GM18861 (cell line): Measurements from ENCODE around the gene TASP1.
"Not testable (repeated sequence)": the region's sequence is repeated elsewhere in the genome, so short reads cannot be mapped to it uniquely, and the experiment has no call there.

ENCODE experiments used
- ATAC-seq: cut with Tn5 transposase; IDR thresholded peaks from one replicate; pipeline ENCODE4 v1.9.1; 2021; ENCODE audit not compliant: unreplicated experiment

Gene TASP1

DNA sequence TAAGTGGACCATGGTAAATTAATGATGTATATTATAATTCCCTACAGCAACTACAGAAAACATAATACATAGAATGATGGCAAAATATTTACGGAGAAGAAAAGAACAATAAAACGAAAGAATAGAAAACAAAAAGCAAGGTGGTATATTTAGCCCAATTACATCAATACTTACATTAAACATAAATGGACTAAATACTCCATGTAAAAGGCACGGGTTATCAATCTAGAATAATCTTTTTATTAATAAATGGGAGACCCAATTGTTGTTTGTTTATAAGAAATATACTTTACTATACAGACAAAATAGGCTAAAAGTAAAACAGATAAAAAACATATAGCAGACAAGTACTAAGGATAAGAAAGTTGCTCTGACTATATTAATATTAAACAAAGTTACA is 137.2 kb downstream of the TASP1 start:
- ATAC-seq = no peak

DNA sequence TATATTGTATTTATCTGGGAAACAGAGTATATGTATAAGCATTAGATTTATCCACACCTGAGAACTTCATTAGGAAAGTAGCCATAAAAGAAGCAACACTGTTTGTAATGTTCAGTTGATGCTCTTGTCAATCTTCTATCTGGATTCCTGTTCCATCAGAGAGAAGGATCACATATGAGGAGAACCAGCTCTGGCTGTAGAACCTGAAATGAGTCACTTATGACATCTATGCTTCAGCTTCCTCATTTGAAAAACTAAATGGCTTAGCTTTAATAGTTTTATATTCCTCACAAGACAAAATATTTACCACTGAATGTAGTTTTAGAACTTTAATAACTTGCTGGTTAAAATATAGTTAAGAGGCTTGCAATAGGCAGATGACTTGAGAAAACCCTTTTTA is 144.7 kb downstream of the TASP1 start:
- ATAC-seq = no peak

DNA sequence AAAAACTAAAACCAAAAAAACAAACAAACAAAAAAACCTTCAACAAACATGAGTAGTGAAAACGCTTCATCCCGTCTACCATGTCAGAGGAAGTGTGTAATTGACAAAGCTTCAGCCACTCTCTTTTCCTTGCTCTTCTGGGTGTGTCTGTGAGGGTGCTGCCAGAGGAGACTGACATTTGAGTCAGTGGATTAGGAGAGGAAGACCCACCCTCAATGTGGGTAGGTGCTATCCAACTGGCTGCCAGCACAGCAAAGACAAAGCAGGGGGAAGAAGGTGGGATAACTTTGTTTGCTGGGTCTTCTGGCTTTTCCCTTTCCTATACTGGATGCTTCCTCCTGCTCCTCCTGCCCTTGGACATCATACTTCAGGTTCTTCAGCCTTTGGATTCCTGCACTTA is 145.6 kb downstream of the TASP1 start:
- ATAC-seq = no peak

DNA sequence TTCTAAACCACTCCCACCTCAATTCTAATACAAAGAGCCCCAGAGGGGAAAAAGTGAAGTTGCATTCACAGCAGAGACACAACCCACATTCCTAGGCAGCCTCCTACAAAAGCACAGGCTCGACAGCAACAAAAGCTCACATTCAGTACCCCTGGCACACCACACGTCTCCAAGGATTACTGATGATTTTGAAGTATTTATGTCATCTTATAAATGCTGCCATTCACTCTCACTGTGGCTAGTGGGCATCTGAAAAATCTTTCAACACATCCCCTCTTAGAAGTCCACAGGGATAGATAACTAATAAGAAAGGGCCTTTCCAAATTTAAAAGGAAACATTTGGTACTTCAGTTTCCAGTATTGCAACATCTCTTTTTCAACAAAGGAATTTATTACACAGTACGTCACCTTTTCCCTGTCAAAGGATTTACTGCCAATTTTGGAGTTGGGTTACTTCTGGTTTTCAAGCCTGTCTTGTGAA is 146.7 kb downstream of the TASP1 start:
- no peak for ATAC-seq

DNA sequence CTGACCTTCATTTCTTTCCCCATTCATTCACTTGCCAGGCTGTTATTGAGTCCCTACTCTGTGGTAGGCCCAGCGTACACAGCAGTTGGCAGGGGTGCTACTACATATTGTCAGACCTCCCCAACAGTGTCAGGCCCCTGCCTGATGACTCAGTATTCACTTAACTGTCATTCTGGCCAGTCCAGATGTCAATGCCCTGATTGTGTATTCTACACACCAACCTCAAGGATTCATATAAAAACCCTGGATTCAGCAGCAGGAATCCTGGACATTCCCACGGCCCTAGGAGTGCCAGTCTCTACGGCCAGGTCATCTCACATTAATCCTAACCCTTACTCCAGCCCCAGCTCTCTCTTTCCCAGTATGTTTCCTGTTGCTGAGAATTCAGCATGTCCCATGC is 151.5 kb downstream of the TASP1 start:
- no peak for ATAC-seq

DNA sequence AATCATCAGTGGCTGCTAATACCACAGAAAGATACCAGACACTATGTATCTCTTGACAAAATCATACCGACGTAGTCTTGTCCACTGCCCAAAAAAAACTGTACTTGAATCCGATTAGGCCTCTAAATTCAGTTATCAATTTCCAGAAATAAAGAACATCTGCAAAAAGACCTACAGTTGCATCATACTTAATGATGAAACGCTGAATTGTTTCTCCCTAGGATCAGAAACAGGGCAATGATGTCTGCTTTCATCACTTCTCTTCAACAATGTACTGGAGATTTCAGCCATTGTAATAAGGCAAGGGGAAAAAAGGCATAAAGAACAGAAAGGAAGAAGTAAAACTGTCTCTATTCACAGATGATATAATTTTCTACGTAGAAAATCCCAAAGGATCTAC is 152.0 kb downstream of the TASP1 start:
- ATAC-seq = no peak

DNA sequence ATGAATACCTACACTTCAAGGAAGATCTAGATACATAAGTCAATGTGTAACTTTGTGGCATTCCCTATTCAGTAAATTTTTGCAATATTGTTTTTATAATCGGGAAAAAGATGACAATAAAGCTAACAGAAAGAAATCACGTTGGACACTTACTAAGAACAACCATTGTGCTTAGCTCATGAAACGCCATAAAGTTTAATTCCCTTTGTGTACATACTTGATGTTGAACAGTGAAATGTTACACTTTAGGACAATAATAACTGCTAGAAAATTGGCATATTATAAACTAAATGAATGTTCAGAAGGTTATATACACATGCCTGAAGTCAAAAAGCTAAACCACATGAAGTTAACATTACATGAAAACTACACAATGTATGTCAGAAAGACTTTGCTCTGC is 153.2 kb downstream of the TASP1 start:
- ATAC-seq = no peak

DNA sequence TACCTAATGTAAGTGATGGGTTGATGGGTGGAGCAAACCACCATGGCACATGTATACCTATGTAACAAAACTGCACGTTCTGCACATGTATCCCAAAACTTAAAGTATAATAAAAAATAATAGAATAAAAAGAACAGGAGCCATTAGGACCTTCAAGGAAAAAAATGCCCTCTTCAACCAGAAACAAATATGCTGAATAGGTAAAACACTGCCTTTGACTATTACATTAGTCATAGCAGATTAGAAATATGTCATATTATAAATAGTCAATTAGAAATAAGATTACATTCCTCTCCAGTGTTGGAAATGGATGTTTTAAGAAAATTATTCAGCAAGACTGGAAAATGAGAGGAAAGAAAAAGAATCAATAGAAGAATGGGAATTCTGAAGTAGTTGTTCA is 153.7 kb downstream of the TASP1 start:
- not testable (repeated sequence) for ATAC-seq

DNA sequence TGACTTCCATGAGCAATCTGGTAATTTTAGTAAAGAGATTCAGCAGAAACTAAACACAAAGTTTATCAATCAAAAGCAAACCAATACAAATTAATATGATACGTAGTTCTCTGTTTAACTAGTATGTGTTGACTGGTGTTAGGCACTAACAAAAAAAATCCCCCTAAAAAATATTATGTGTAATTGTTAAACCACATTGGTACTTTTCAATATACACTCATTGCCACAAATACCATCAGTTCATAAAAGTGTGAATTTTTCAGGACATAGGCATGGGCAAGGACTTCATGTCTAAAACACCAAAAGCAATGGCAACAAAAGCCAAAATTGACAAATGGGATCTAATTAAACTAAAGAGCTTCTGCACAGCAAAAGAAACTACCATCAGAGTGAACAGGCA is 155.3 kb downstream of the TASP1 start:
- ATAC-seq = not testable (repeated sequence)

DNA sequence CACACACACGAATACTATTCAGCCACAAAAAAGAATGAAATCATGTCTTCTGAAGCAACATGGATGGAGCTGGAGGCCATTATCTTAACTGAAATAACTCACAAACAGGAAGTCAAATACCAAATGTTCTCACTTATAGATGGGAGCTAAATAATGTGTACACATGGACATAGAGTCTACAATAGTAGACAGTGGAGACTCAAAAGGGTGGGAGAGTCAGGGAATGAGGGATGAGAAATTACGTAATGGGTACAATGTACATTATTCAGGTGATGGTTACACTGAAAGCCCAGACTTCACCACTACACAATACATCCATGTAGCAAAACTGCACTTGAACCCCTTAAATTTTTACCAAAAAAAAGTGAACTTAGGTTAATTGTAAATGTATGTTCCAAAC is 160.4 kb downstream of the TASP1 start:
- ATAC-seq = no peak

DNA sequence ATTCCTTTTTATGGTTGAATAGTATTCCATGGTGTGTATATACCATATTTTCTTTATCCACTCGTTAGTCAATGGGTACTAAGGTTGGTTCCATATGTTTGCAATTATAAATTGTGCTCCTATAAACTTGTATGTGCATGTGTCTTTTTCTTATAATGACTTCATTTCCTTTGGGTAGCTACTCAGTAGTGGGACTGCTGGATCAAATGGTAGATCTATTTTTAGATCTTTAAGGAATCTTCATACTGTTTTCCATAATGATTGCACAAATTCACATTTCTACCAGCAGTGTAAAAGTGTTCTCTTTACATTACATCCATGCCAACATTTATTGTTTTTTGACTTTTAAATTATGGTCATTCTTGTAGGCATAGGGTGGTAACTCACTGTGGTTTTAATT is 164.3 kb downstream of the TASP1 start:
- no peak for ATAC-seq

DNA sequence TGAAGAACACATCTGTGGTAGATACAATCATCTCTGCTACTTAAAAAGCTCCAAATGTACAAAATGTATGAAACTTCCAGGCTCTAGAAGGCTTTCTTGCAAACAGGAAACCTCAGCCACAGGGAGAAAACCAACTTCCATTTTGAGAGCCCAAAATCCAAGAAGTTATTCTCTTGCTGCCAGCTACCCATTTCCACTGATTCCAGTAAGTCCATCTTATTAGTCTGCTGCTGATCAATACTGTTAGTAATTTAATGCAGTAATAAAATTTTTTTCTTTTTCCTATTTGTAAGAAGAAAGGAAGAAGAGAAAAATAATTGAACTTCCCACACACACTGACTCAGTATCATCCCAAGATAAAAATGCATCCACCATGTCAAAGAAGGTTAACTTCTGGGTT is 169.5 kb downstream of the TASP1 start:
- no peak for ATAC-seq

DNA sequence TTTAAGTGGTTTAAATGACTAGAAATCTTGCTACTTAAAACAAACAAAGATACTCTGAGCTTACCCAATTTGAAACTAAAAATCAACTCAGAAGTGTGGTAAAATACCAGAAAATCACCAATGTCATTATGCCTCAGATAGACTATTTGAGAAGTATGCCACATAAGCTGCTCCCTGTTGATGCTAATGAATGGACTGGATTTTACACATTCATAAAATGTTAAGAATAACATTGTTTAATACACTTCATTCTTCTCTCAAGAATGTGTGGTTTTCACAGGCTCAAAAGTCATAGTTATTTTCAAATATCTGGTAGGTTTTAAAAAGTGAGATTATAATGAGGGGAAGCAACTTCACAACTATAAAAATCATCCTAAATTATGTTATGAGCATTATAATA is 170.6 kb downstream of the TASP1 start:
- no peak for ATAC-seq

DNA sequence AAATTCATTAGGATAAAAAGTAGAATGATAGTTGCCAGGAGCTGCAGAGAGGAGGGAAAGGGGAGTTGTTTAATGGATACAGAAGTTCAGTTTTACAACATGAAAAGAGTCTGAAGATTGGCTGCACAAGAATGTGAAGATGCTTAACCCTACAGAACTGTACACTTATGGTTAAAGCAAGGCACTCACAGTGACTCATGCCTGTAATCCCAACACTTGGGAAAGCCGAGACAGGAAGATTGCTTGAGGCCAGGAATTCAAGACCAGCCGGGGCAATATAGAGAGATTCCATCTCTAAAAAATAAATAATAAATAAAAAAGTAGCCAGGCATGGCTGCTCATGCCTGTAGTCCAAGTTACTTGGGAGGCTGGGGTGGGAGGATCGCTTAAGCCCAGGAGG is 174.0 kb downstream of the TASP1 start:
- ATAC-seq = no peak

DNA sequence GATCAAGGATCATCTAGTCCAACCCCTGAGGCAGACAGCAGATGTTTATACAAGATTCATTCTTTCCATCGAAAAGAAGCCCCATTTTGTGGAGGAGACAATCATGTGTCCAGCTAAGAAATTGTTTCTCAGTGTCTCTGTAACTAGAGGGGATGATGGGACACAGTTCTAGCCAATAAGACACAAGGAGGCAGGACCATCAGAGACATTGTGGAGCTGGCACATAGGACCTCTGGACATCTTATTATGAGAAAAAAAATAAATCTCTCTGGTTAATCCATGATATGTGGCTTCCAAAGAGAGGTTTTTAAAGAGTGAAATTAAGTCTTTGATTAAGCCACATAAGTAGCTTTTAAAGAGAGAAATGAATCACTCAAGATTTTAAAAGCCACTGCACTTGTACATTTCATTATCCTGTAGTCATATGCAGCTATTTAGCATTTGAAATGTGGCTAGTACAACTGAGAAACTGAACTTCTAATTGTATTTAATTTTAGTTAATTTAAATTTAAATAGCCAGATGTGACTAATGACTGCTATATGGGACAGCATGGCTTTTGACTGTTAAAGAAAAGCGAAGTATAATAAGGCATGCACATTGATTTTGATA is 176.8 kb downstream of the TASP1 start:
- no peak for ATAC-seq

DNA sequence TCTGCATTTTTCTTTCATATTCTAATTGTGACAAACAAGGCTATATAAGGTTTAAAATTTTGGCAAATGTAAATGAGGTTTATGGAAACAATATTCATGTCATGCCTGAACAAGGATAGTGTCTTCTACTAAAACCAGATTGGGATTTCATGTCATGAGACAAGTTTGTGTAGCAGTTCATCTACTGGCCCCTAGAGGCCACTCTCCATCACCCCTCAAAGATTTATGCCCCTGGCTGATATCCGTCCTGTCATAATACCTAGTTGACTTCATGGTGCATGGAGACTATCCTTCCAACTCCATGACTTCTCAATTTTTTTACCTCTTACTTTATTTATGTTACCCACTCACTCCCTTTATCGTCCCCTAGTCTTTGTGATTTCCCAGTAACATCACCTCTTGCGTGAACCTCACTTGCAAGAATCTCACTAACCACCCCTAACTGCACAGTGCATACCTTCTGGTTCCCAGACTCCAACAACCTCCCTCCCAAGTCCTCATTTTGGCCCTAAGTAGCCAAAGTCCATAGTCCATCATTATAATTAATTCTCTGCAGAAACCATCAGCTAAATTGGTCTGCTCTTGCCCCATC is 179.8 kb downstream of the TASP1 start:
- peak; percentile 86 for ATAC-seq

DNA sequence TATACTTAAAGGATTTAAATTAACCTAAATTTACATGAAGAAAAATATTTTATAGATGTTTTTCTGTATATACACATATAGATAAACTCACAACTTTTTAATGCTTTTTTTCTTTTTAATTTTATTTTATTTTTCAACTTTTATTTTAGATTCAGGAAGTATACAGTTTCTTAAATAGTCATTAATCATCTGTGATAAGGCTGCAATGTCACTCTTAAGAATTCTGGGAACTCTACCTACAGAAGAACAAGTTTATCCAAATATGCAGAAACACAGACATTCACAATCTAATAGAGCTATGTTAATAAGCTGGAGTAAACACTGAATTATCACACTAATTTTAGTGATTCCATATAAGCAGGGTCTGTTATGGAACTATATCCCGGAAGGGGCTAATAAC is 181.2 kb downstream of the TASP1 start:
- ATAC-seq = no peak

DNA sequence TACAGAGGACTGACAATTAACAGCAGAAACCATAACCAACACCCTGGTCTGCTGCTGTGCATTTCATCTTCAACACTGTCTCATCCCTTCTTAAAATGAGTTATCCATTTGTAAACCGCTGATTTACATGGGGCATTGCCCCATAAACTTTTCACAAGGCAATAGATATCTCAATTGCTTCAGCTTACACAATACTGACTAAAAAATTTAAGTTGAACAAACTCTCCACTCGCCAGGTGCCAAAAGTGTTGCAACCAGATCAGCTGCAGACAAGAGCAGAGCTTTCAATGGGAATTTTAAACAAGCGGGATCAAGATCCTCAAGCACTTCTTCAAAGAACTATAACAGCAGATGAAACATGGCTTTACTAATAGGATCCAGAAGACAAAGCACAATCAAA is 183.0 kb downstream of the TASP1 start:
- no peak for ATAC-seq

DNA sequence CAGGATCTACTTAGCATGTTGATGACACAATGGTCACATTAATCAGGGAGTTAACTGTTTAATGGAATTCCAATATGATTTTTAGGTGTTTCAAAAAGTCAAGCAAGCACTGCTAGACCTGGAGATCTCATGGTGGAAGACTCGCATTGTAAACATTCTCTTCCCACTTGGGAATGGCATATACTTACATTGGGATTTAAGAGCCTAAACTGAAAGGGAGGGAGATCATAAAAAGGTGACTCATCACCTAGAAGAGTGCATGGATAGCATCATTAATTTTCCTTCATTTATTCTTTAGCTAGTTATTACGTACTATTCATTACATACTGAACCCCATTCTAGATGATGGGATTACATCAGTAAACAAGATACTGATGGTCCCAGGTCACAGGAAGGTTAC is 185.4 kb downstream of the TASP1 start:
- ATAC-seq = no peak

DNA sequence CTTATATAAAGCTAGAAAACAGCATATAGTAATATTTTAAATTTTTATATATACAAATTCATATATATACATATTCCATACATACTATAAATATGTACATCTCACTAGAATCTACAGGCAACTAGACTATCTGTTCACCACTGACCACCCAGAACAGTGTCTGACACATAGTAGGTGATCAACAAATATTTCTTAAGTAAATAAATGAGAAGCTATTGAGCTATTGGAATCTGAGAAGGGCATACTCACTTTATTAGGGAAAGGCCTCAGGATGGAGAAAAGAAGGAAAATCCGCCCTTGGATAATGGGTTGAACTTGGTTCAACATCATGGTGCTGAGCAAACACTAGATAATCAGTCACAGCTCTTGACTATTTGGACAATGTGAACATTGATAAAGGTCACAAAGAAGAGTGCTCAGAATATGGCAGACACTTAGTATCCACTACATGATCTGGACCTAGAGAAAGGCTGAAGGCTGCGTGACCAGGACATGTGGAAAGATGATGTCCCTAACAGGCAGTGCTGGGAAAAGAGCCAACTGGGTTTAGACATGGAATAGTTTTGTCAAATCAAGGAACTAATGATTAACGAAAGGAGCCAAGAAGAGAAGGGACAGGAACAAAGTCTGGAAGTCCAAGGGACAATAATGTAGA is 186.1 kb downstream of the TASP1 start:
- no peak for ATAC-seq

DNA sequence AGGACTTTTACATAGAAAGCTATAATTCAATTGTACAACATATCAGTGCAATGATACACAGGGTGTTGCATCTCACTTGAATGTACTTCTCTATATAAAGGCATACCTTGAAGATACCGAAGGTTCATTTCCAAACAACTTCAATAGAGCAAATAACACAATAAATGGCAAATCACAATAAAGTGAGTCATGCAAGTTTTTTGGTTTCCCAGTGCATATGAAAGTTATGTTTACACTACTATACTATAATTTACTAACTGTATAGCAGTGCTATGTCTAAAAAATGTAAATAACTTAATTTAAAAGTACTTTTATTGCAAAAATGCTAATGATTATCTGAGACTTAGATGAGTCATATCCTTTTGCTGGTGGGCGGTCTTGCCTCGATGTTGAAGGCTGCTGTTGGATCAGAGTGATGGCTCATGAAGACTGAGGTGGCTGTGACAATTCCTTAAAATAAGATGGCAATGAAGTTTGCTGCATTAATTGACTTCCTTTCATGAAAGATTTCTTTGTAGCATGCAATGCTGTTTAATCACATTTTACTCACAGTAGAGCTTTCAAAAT is 188.8 kb downstream of the TASP1 start:
- ATAC-seq = no peak
